ENCODE measurements around the gene SCTR.

- TF ChIP-seq, protein P1, sequence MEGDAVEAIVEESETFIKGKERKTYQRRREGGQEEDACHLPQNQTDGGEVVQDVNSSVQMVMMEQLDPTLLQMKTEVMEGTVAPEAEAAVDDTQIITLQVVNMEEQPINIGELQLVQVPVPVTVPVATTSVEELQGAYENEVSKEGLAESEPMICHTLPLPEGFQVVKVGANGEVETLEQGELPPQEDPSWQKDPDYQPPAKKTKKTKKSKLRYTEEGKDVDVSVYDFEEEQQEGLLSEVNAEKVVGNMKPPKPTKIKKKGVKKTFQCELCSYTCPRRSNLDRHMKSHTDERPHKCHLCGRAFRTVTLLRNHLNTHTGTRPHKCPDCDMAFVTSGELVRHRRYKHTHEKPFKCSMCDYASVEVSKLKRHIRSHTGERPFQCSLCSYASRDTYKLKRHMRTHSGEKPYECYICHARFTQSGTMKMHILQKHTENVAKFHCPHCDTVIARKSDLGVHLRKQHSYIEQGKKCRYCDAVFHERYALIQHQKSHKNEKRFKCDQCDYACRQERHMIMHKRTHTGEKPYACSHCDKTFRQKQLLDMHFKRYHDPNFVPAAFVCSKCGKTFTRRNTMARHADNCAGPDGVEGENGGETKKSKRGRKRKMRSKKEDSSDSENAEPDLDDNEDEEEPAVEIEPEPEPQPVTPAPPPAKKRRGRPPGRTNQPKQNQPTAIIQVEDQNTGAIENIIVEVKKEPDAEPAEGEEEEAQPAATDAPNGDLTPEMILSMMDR (IDR thresholded peaks at IDR 0.05), result no peak
- no peak for TF ChIP-seq POLR2A (IDR thresholded peaks at IDR 0.05)
- no peak for TF ChIP-seq EP300 (IDR thresholded peaks at IDR 0.05)
- TF ChIP-seq POLR2AphosphoS5 (IDR thresholded peaks at IDR 0.05), result no peak
Observed at GRCh38 chr2:119523383-119523951, 816 bp downstream of the SCTR start.
